C4-2B (cell line): ENCODE measurements around the gene PRKACB.

Experiments
- H3K27ac ChIP-seq: fragments of 450-650 bp; 2 replicates; pipeline ENCODE4 v1.5.1; 2017
- ZFX ChIP-seq: fragments of 450-650 bp; IDR thresholded peaks from 2 replicates; pipeline ENCODE4 v1.6.1; 2017
- TF ChIP-seq, protein P1 (sequence below): fragments of 450-650 bp; conservative IDR thresholded peaks from 2 replicates; pipeline ENCODE4 v1.5.1; 2017; ENCODE audit warnings: mild to moderate bottlenecking

PRKACB gene

DNA sequence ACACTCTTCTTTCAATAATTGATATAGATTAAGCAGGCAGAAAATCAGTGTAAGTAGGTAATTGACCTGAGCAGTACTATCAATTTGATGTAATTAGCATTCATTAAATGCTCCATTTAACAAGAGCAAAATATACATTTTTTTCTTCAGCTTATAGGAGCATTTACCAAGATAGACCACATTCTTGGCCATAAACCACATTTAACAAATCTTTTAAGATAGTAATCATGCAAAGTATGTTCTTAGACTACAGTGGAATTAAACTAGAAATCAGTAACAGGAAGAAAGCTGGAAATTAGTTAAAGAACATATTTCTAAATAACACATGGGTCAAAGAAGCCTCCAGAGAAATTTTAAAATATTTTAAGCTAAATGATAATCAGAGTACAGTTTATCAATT lies 8.7 kb upstream of the PRKACB start:
- TF ChIP-seq, protein P1, sequence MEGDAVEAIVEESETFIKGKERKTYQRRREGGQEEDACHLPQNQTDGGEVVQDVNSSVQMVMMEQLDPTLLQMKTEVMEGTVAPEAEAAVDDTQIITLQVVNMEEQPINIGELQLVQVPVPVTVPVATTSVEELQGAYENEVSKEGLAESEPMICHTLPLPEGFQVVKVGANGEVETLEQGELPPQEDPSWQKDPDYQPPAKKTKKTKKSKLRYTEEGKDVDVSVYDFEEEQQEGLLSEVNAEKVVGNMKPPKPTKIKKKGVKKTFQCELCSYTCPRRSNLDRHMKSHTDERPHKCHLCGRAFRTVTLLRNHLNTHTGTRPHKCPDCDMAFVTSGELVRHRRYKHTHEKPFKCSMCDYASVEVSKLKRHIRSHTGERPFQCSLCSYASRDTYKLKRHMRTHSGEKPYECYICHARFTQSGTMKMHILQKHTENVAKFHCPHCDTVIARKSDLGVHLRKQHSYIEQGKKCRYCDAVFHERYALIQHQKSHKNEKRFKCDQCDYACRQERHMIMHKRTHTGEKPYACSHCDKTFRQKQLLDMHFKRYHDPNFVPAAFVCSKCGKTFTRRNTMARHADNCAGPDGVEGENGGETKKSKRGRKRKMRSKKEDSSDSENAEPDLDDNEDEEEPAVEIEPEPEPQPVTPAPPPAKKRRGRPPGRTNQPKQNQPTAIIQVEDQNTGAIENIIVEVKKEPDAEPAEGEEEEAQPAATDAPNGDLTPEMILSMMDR = no peak
- TF ChIP-seq ZFX = no peak

DNA sequence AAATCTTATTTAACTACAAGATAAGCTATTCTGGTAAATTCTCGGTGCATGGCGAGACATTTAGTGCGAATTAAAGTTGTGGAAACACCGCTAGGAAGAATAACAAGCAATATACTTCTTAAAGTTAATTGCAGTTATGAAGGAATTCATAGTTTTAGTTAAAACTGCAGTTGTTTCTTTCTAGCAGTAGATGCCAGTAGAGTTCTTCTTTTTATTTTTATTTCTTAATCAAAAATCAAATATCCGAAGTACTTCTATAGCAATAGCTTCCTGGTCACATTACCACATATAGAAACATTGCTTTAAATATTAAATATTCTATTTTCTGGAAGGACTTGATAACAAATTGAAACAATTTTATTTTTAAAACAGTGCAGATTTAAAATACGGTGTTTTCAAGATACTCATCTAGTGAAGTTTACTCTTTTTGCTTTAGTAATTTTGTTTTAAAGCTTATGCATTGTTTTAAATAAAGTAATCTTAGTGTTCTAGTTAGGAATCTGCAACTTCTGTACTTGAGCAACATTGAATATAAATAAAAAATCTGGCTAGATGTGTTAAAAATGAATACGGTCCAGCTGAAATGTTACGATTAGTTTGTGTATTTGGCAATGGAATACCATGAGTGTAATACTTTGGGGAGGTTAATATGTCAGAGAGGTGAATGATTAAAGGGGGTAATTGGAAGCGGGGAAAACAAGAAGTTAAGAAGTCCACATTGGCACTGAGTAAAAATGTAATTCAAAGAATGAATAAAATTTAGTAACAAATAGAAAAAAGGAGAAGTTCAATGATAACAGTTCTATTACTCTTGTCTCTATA lies 2.7 kb upstream of the PRKACB start:
- no peak overlapping the region for H3K27ac ChIP-seq
- no peak for TF ChIP-seq ZFX
- TF ChIP-seq, protein P1 = peak; percentile 84

More for the DNA sequence above, 8.7 kb upstream of the PRKACB start:
- no peak overlapping the region for H3K27ac ChIP-seq

DNA sequence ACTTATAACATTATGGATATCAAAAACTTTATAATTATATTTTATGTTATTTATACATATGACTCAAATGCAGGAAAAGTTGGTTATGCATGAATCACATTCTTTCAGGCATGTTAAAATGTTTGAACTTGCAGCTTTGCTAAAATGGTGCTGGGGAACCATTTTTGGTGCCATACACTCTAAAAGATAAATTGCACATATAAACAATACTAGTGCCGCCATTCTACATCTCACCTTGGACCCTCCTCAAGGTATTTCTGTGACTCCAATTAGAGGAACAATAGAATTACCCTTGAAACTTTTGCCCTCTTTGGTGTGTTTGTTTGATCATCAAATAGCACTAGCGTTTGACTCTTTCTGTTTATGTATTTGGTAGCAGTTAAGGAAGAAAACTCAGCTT lies 997 bp downstream of the PRKACB start:
- H3K27ac ChIP-seq = no peak overlapping the region
- TF ChIP-seq ZFX = no peak
- TF ChIP-seq, protein P1 = no peak

DNA sequence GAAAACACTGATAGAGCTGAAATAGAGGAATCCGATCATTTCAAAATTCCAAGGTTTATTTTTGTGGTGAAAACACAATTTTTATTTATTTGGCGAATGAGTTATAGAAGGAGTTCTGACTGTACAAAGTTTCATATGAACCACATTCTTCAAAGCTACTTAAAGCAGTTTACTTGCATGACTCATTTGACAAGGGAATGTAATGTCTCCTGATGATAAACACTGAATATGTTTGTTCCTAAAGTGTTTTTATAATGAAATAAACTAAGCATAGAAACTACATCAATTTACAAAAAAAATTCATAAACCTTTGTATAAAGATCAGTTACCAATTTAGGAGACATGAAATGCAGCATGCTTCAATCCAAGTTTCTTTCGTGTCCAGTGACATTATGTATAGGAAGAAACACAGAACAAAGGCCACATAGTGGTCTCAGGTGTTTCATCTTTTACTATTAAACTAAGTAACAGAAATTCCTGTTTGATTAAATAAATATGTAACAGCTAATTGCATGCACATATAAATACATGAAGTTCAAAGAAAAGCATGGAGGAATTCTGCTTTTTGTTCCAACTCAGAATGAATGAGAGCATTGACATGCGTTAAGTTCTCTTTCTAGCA lies 2.5 kb downstream of the PRKACB start:
- no peak overlapping the region for H3K27ac ChIP-seq
- TF ChIP-seq ZFX = no peak
- TF ChIP-seq, protein P1 = no peak

DNA sequence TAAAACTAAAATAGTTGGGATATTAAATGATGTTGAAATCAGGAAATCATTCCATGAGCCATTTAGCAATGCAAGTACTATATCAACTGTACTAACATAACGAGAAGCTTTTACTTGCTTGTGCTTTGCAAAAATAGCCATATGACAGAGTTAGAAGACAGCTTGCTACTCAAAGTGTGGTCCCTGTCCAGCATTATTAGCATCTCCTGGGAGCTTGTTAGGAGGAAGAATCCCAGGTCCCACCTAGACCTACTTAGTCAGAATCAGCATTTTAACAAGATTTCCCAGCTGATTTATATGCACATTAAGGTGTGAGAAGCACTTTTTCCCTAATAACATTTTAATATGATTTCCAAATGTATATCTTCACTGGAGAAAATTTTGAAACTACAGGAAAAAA lies 4.7 kb downstream of the PRKACB start:
- peak overlapping the region; percentile 75 for H3K27ac ChIP-seq
- TF ChIP-seq, protein P1 = no peak
- TF ChIP-seq ZFX = no peak

DNA sequence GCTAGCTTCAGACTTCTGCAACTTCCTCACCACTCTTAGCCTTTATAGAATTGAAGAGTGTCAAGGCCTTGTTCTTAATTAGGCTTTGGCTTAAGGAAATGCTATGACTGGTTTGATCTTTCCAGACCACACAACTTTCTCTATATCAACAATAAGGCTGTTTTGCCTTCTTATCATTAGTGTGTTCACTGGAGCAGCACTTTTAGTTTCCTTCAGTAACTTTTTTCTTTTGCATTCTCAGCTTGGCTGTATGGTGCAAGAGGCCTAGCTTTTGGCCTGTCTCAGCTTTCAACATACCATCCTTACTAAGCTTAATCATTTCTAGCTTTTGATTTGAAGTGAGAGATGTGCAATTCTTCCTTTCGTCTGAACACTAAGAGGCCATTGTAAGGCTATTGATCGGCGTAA lies 8.6 kb downstream of the PRKACB start:
- H3K27ac ChIP-seq = peak overlapping the region; percentile 39; the same call in 1 of the 2 replicates
- no peak for TF ChIP-seq ZFX
- TF ChIP-seq, protein P1 = no peak

DNA sequence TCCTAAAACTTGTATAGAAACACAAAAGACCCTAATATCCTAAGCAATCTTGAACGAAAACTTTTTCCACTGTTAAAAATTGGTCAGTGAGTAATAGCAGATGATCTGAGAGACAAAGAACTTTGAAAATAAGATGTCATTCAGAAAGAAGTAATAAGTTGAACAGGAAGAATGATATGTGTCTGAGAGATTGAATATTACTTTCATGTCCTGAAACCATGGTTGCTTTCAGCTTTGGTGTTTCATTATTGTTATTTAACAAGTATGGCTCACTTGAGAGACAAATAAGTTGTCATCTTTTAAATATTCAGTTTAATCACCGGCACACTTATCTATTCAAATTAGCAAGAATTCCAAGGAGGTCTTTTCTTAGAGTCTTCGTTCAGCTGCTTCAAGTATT lies 11.4 kb downstream of the PRKACB start:
- no peak for TF ChIP-seq ZFX
- TF ChIP-seq, protein P1 = no peak
- peak overlapping the region; percentile 64; the same call in 1 of the 2 replicates for H3K27ac ChIP-seq
